Tongue (tissue), 2 donors: ENCODE results near the gene SPDYE1. TPM values are rescaled to one million over a fixed set of nuclear protein-coding genes. Genes with fewer than 3 reads are reported as not detected.
A peak's percentile ranks its signal among the peaks of the same experiment; 100 is the strongest.
"Not testable (repeated sequence)": the region's sequence is repeated elsewhere in the genome, so short reads cannot be mapped to it uniquely, and the experiment has no call there.

ENCODE experiments used
- DNase-seq: peaks from one replicate; pipeline ENCODE4 v3.0.0-alpha.2; 2015
- total RNA-seq: library from RNA; depleted of rRNA; stranded (reverse); fragments of >200 nt; gene quantifications from one replicate; pipeline ENCODE4 v1.2.3, GENCODE V29; 2014

SPDYE1 gene
- total RNA-seq, 1 donor from 2014 or later, result not detected

GRCh38 chr7:43994681-43995080 is 3.0 kb upstream of the SPDYE1 start:
- DNase-seq, result not testable (repeated sequence)

DNA sequence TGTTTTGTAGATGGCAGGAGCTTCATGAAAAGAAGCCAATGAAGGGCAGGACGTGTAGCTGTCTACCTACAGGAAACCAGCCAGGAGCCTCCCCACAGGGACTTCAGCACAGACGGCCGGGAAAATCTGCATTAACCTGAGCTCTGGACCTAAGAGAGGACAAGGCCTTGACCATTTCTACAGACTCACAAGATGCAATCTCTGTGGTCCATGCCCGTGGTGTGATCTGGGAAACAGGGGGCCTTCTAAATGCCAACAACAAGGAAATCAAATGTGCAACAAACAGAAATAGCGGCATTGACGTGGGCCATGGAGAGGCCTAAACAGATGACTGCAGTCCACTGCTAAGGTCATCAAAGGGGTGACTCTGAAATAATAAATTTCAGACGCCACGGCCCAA is 14.4 kb downstream of the SPDYE1 start:
- not testable (repeated sequence) for DNase-seq

GRCh38 chr7:44015090-44015489 is 17.4 kb downstream of the SPDYE1 start:
- not testable (repeated sequence) for DNase-seq

DNA sequence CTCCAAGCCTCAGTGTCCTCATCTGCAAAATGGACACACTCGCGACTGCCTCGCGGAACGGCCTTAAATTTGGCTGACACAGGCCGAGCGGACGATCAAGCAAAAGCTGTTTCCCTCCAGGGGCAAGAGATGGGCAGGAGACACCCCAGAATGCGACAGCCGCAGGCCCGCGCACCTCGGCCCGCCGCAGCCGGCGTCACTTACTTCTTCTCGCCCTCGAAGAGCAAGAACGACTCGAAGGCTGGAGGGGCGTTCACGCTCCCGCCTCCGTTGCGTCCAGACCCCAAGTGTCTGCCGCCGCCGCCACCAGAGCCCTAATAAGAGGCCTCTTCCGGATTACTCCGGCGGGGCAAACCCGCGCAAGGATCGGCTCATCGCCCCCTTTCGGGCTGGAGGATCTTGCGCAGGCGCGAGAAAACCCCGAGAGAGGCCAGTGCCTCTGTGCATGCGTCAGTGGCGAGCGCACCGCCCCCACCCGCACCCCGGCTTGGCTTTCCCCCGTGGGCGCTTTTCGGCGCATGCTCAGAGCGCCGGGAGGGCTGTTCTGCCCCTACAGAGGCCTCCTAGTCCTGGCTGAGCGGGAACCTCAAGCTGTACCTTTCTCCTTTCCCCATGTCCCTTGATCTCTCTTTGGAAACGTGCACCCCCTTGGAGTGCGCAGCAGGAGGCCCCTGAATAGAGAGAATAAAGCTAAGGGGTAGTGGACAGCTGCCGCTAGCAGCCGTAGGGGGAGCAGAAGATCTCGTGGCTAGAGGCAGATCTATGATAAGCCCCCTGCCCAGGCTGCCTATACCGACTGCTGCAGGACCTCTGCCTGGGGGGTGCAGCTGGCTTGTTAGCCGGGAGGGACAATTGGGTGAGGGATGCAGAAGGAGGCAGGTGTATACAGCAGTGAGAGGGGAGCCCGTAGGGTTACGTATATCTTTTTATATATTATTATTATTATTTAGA is 21.4 kb downstream of the SPDYE1 start:
- DNase-seq, result peak; percentile 99

GRCh38 chr7:44019825-44020224 is 22.1 kb downstream of the SPDYE1 start:
- DNase-seq, result not testable (repeated sequence)

DNA sequence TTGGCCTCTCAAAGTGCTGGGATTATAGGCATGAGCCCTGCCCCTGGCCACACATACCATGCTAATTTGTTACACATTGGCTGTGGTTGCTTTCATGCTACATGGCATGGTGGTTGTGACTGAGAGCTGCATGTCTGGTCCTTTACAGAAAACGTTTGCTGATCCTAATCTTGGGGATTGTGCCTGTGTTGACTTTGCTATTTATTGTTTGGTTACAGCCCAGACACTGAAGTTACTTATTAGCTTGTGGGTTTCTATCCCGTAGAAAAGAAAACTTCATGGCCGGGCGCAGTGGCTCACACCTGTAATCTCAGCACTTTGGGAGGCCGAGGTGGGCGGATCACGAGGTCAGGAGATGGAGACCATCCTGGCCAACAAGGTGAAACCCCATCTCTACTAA is 24.4 kb downstream of the SPDYE1 start:
- not testable (repeated sequence) for DNase-seq

GRCh38 chr7:44022796-44023467 is 25.2 kb downstream of the SPDYE1 start:
- not testable (repeated sequence) for DNase-seq

GRCh38 chr7:44029433-44029832 is 31.7 kb downstream of the SPDYE1 start:
- not testable (repeated sequence) for DNase-seq

- not testable (repeated sequence) for DNase-seq
These were observed 32.3 kb downstream of the SPDYE1 start for GRCh38 chr7:44030029-44030428.

DNA sequence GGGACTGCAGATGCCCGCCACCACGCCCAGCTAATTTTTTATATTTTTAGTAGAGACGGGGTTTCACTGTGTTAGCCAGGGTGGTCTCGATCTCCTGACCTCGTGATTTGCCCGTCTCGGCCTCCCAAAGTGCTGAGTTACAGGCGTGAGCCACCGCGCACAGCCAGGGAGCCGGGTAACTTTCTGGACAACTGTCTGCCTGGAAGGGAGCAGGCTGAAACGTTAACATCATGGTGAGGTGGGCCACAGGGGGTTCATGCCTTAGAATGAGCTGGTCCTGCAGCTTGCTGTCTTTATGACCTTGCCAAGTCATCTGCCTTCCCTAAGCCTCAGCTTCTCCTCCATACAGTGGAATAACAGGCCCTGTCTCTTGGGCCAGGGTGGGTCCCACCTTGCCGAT is 33.6 kb downstream of the SPDYE1 start:
- DNase-seq, result not testable (repeated sequence)

DNA sequence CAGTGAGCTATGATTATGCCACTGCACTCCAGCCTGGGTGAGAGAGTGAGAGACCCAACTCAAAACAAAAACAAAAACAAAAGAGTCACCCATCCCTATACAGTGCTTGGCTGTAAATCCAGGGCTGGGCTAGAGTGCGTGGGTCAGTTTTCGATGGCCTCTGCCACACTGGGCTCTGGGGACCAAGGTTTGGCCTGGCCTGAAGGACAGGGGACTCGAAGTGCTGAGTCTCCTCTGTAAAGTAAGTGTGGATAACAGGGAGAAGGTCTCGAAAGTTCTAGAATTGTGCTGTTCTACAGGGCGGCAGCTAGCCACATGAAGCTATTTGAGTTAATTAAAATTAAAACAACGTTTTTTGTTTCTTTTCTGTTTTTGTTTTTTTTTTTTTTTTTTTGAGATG is 34.3 kb downstream of the SPDYE1 start:
- not testable (repeated sequence) for DNase-seq

DNA sequence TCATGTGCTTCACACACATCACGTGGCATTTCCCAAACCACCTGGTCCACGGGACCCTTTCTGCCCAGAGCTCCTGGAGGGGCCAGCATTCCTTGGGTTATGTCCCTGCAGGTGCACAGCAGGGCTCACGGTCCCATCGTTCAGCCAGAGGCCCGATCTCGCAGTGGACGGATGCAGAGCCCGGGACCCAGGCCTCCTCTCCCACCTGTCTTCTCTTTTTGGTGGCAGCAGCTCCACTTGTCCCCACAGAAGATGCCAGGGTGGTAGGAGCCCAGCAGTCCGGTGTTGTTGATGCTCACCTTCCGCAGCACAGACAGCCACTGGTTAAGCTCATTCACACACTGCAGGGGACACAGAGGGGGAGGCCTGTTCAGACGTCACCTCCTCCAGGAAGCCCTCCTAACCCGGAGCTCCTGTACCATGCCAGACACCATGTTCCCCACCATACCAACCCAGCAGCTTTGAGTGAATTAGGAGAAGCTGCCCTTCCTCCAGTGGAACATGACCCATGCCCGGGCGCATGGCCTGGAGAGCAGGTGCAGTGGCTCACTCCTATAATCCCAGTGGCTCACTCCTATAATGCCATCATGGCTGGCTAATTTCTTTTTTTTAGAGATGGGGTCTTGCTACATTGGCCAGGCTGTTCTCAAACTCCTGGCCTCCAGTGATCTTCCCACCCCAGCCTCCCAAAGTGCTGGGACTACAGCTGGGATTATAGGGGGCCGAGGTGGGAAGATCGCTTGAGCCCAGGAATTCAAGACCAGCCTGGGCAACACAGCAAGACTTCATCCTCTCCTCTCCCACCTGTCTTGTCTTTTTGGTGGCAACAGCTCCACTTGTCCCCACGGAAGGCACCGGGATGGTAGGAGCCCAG is 36.5 kb downstream of the SPDYE1 start:
- not testable (repeated sequence) for DNase-seq

DNA sequence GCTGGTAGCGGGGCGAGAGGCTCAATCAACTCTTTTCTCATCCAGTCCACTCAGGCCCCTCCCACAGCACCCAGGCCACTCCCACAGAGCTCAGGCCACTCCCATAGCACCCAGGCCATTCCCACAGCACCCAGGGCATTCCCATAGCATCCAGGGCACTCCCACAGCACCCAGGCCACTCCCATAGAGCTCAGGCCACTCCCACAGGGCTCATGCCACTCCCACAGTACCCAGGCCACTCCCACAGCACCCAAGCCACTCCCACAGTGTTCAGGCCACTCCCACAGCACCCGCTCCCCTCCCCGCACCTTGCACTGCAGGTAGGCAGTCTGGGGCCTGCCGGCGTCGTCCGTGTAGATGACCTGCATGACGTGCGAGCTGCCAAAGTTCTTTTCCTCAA is 38.7 kb downstream of the SPDYE1 start:
- not testable (repeated sequence) for DNase-seq

- not testable (repeated sequence) for DNase-seq
These were observed 40.3 kb downstream of the SPDYE1 start for GRCh38 chr7:44037951-44038350.

GRCh38 chr7:44038553-44038952 is 40.9 kb downstream of the SPDYE1 start:
- not testable (repeated sequence) for DNase-seq

DNA sequence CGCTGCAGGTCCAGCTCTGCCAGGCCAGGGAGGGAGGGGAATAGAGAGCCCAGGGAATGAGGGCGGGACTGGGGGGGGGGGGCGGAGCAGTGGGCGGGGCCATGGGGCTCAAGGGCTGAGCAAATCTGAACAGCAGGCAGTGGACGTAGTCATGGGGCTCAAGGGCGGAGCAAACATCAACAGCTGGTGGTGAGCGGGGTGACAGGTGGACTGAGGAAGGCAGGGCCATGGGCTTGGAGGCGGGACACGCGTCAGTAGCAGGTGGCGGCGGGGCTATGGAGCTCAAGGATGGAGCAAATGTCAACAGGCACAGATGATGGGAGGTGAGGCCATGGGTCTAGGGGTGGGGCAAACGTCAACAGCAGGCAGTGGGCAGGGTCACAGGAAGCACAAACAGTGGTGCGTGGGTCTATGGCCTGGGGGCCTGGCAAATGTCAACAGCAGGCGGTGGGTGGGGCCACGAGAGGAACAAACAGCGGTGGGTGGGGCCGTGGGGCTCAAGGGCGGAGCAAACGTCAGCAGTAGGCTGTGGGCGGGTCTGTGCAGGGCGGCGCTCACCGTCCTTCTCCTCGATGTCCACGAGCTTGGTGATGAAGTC is 41.4 kb downstream of the SPDYE1 start:
- peak; percentile 91 for DNase-seq

GRCh38 chr7:44039800-44040492 is 42.2 kb downstream of the SPDYE1 start:
- DNase-seq, result not testable (repeated sequence)

- not testable (repeated sequence) for DNase-seq
These were observed 42.8 kb downstream of the SPDYE1 start for GRCh38 chr7:44040493-44040891.

DNA sequence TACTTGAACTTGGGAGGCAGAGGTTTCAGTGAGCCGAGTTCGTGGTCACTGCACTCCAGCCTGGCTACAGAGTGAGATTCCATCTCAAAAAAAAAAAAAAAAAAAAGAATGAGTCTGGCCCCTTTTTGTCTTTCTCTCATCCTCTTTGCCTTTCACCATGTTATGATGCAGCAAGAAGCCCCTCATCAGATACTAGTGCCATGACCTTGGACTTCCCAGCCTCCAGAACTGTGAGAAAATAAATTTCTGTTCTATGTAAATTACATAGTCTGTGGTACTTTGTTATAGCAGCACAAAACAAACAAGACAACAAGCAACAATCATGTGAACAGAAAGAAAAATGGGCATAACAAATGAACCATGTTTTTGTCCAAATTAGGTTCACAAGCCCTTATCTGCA is 44.5 kb downstream of the SPDYE1 start:
- no peak for DNase-seq

GRCh38 chr7:44043902-44044301 is 46.2 kb downstream of the SPDYE1 start:
- no peak for DNase-seq
